GM23248 (cell line): Measurements from ENCODE around the gene PSMB10. TPM values are rescaled to one million over a fixed set of nuclear protein-coding genes. Genes with fewer than 3 reads are reported as not detected.
A peak's percentile ranks its signal among the peaks of the same experiment; 100 is the strongest.

Experiments
- DNase-seq: peaks from one replicate; pipeline ENCODE4 v3.0.0-alpha.2; 2015
- H2AFZ ChIP-seq: fragments of 200-600 bp; sonication (generic); 2 replicates; pipeline ENCODE4 v1.6.1; 2016; ENCODE audit warnings: antibody characterized with exemption
- H3F3A ChIP-seq: fragments of 200-600 bp; sonication (generic); 2 replicates; pipeline ENCODE4 v1.6.1; 2016; ENCODE audit warnings: mild to moderate bottlenecking, antibody characterized with exemption, mixed run types; ENCODE audit not compliant: insufficient read depth
- H3K27ac ChIP-seq: fragments of 200-600 bp; sonication (generic); 2 replicates; pipeline ENCODE4 v1.5.1; 2016; ENCODE audit warnings: mild to moderate bottlenecking
- H3K27me3 ChIP-seq: fragments of 200-600 bp; sonication (generic); replicated peaks from 2 replicates; pipeline ENCODE4 v1.6.1; 2016; ENCODE audit warnings: mild to moderate bottlenecking; ENCODE audit not compliant: insufficient read depth
- H3K36me3 ChIP-seq: fragments of 200-600 bp; sonication (generic); 2 replicates; pipeline ENCODE4 v1.6.1; 2016; ENCODE audit warnings: low read depth, mild to moderate bottlenecking
- H3K4me1 ChIP-seq: fragments of 200-600 bp; sonication (generic); 2 replicates; pipeline ENCODE4 v1.6.1; 2016; ENCODE audit warnings: mild to moderate bottlenecking; ENCODE audit not compliant: insufficient read depth
- H3K4me2 ChIP-seq: fragments of 200-600 bp; sonication (generic); one replicate; pipeline ENCODE4 v1.6.1; 2016; ENCODE audit warnings: mild to moderate bottlenecking; ENCODE audit not compliant: unreplicated experiment
- H3K4me3 ChIP-seq: fragments of 200-600 bp; sonication (generic); 2 replicates; pipeline ENCODE4 v1.5.1; 2016; ENCODE audit warnings: mild to moderate bottlenecking
- H3K79me2 ChIP-seq: fragments of 200-600 bp; sonication (generic); 2 replicates; pipeline ENCODE4 v1.6.1; 2016; ENCODE audit warnings: mild to moderate bottlenecking; ENCODE audit not compliant: insufficient read depth
- H3K9ac ChIP-seq: fragments of 200-600 bp; sonication (generic); 2 replicates; pipeline ENCODE4 v1.6.1; 2016; ENCODE audit warnings: mild to moderate bottlenecking
- H3K9me2 ChIP-seq: fragments of 200-600 bp; sonication (generic); 2 replicates; pipeline ENCODE4 v1.6.1; 2016; ENCODE audit warnings: mixed run types, mild to moderate bottlenecking, moderate library complexity; ENCODE audit not compliant: insufficient read depth
- H3K9me3 ChIP-seq: fragments of 200-600 bp; sonication (generic); one replicate; pipeline ENCODE4 v1.6.1; 2017; ENCODE audit warnings: low read depth
- H4K20me1 ChIP-seq: fragments of 200-600 bp; sonication (generic); 2 replicates; pipeline ENCODE4 v1.6.0; 2016; ENCODE audit not compliant: insufficient read depth
- EZH2 ChIP-seq: fragments of 200-600 bp; sonication (generic); IDR thresholded peaks from 2 replicates; pipeline ENCODE4 v1.6.1; 2018; ENCODE audit warnings: antibody characterized with exemption, mild to moderate bottlenecking; ENCODE audit not compliant: insufficient read depth, poor library complexity, severe bottlenecking
- EZH2phosphoT487 ChIP-seq: fragments of 200-600 bp; sonication (generic); IDR thresholded peaks from 2 replicates; pipeline ENCODE4 v1.6.1; 2018; ENCODE audit warnings: antibody characterized with exemption, moderate library complexity, mild to moderate bottlenecking, low read depth; ENCODE audit not compliant: insufficient read depth
- WGBS, 2 experiments: methylation state at CpG; one replicate each; pipeline ENCODE4 v1.1.6; 2015 to 2017; ENCODE audit warnings: low lambda C conversion rate in 2 of 2, low coverage in 1 of 2; ENCODE audit errors: missing lambda C conversion rate in 2 of 2; 5-methylcytosine and 5-hydroxymethylcytosine counted together
- in situ Hi-C: fragments of 300-500 bp; cut with MboI; formaldehyde crosslinking; loops from 2 replicates; pipeline ENCODE4 v1.15.0; 2020
- polyA plus RNA-seq: library from polyadenylated mRNA; unstranded; fragments of >200 nt; fragmentation: Nextera tagmentation; extraction: Ambion mirVana; gene quantifications from 2 replicates; pipeline ENCODE4 v1.2.1, GENCODE V29; 2016
- total RNA-seq: library from RNA; depleted of rRNA; stranded (reverse); fragments of >200 nt; shearing (Covaris generic); gene quantifications from 2 replicates; pipeline ENCODE4 v1.2.3, GENCODE V29; 2014

PSMB10 gene
- total and polyA plus RNA-seq, 2 experiments from 2014 or later: 18.9 to 55.1 TPM

DNA sequence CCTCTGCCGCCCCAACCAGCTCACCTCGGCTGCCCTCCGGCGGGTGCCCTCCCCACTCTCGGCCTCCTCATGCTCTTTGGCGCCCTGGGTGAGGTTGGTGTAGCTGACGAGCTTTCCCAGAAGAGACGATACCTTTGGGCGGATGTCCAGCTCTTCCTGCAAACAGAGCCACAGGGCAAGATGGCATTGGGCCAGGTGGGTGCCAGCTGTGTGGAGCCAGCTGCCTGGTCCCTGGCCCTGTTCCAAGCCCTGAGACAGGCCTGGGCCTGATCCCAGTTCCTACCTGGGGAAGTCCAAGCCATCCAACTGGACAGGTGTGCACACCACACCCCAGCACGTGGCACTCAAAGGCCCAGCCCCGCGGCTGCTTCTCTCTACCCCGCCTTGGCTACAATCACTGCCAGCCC, 24.9 kb upstream of the PSMB10 start:
- WGBS, 2 experiments: 93 to 94% methylated on average over 13 of the region's 13 CpGs
- in situ Hi-C loops: no loop called here
- H4K20me1 ChIP-seq: 0 out of 2 replicates have a peak, but pooled peaks cover 3% of the 10 kb centered on the region

DNA sequence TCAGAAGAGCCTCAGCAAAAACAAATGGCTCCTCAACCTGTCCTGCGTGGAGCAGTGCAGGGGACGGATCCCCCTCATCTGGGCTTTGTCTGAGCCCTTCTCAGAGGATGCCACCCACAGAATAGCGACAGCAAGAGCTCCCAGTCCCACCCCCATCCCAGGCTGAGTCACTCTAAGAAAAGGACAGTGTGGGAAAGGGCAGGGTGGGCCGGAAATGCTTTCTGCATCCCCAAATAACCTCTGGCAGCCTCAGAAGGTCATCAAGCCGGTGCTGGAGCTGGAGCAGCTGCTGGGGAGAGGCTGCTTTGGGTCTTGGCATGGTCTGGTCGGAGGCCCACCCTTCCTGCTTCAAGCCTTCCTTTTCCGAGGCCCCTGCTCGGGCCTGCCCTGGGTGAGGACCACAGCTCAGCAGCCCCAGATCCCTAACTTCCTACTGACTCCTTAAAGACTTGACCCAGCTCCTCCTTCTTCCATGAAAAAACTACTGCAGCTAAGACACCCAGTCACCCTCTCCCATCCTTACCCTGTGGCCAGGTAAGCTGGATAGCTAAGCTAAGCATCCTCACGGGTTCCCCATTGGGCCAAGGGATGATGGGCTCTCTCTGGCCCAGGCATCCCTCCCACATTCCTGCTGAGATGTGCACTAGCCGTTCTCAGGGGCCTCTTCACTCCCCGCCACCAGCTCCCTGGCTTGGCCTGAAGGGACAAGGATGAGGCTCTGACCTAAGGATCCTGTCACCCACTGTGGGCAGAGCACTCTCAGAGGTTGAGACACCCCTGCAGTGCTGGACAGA, 23.1 kb upstream of the PSMB10 start:
- WGBS, 2 experiments: 32 to 33% methylated on average over 10 to 11 of the region's 11 CpGs
- H3K79me2 ChIP-seq: peaks cover 91% of the 10 kb centered on the region
- peaks cover 21% of the 10 kb centered on the region for H3K4me1 ChIP-seq
- no peaks in the 10 kb centered on the region for H3K9me3 ChIP-seq
- in situ Hi-C loops: no loop called here
- H3K27me3 ChIP-seq: no peaks in the 10 kb centered on the region
- H2AFZ ChIP-seq: no peak overlapping the region
- H3K9me2 ChIP-seq: no peaks in the 10 kb centered on the region
- peaks cover 12% of the 10 kb centered on the region; the same call in 1 of the 2 replicates for H3F3A ChIP-seq
- no peak for TF ChIP-seq EZH2phosphoT487
- TF ChIP-seq EZH2: no peak
- peak overlapping the region; percentile 55 for H3K9ac ChIP-seq
- 0 out of 2 replicates have a peak, but pooled peaks cover 2% of the 10 kb centered on the region for H4K20me1 ChIP-seq
- peak overlapping the region; percentile 64 for H3K27ac ChIP-seq
- H3K36me3 ChIP-seq: peaks cover 42% of the 10 kb centered on the region
- no peak overlapping the region for H3K4me3 ChIP-seq
- peak; percentile 90 for DNase-seq
- H3K4me2 ChIP-seq: peak overlapping the region; percentile 40

More for the DNA sequence above, 24.9 kb upstream of the PSMB10 start:
- Histone ChIP-seq H3F3A (peaks cover 16% of the 10 kb centered on the region), H3K9me2 (no peaks in the 10 kb centered on the region), H3K36me3 (peaks cover 30% of the 10 kb centered on the region), H3K79me2 (peaks cover 100% of the 10 kb centered on the region), H3K27ac (no peak overlapping the region), H3K9ac (no peak overlapping the region), H3K27me3 (no peaks in the 10 kb centered on the region), H3K4me2 (no peak overlapping the region), H3K4me1 (peaks cover 33% of the 10 kb centered on the region), H3K4me3 (no peak overlapping the region), H3K9me3 (no peaks in the 10 kb centered on the region), H2AFZ (no peak overlapping the region)
- no peak for DNase-seq
- TF ChIP-seq EZH2phosphoT487 (no peak), EZH2 (no peak)

DNA sequence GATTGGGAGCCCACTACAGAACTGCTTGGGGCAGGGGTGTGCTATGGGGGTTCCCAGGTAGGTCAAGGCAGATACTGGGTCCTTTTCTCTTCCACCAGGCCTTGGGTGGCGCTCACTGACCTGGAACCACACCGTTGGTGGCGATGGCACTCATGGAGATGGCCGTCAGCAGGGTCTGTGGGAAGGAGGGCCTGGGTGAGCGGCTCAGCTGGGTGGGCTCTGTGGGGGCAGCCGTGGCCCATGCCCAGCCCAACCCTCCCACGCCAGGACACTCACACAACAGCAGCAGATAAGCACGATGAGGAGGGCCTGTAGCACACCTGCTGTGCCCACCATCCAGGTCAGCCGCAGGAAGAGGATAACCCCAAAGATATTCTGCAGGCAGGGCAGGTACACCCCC, 21.0 kb upstream of the PSMB10 start:
- TF ChIP-seq EZH2 (no peak), EZH2phosphoT487 (no peak)
- Histone ChIP-seq H3K4me3 (no peak overlapping the region), H3K9me3 (no peaks in the 10 kb centered on the region), H3K4me2 (no peak overlapping the region), H3F3A (peaks cover 15% of the 10 kb centered on the region), H3K4me1 (peaks cover 21% of the 10 kb centered on the region), H3K9me2 (no peaks in the 10 kb centered on the region), H3K9ac (no peak overlapping the region), H3K27me3 (no peaks in the 10 kb centered on the region), H4K20me1 (no peaks in the 10 kb centered on the region), H3K79me2 (peaks cover 70% of the 10 kb centered on the region), H2AFZ (no peak overlapping the region), H3K27ac (no peak overlapping the region), H3K36me3 (peaks cover 48% of the 10 kb centered on the region)
- in situ Hi-C loops: no loop called here
- DNase-seq: no peak
- 94 to 98% methylated on average over 6 to 9 of the region's 9 CpGs for WGBS, 2 experiments

DNA sequence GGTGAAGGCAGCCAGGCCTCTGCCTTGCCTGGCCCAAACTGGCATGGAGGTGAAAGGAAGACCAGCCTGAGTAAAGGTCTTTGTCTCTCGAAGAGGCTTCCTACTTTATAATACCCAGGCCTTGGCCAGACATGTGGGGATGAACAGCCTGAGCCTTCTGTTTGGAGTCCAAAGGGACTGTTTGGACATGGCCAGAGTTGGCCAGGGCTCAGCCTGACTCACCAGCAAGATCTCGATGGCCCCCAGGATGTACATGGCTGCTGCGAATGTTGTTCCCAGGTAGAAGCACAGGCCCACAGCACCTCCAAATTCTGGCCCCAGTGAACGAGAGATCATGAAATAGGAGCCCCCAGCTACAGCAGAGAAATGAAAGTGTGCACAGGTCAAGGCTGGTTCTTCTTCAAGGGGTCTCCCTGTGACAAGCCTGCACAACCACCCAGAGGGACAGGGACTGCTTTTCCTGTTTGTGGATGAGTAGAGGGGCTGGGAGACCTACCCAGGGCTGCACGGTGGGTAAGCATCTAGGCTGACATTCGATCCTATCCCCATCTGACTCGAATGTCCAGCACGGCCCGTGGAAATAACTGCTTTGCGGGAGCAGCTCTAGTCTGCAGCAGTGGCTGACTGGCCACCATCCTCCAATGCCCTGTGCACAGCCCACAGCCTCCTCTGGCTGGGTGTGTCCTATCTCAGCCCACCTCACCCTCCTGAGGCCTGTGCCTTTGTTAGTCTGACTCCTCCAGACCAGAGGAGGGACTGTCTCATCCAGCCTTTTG, 18.0 kb upstream of the PSMB10 start:
- no peak for DNase-seq
- Histone ChIP-seq H3K27ac (no peak overlapping the region), H3K9me2 (no peaks in the 10 kb centered on the region), H2AFZ (no peak overlapping the region), H3K9me3 (no peaks in the 10 kb centered on the region), H3K36me3 (peaks cover 38% of the 10 kb centered on the region; the same call in 1 of the 2 replicates), H3K4me3 (no peak overlapping the region), H3K79me2 (peaks cover 40% of the 10 kb centered on the region), H3K9ac (no peak overlapping the region), H4K20me1 (no peaks in the 10 kb centered on the region), H3K4me1 (peaks cover 10% of the 10 kb centered on the region), H3K4me2 (no peak overlapping the region), H3F3A (peaks cover 3% of the 10 kb centered on the region; the same call in 1 of the 2 replicates), H3K27me3 (no peaks in the 10 kb centered on the region)
- 86 to 88% methylated on average over 10 of the region's 10 CpGs for WGBS, 2 experiments
- in situ Hi-C loops: no loop called here
- TF ChIP-seq EZH2phosphoT487 (no peak), EZH2 (no peak)
